ENCODE results near the gene TRIP11.

TRIP11 gene

DNA sequence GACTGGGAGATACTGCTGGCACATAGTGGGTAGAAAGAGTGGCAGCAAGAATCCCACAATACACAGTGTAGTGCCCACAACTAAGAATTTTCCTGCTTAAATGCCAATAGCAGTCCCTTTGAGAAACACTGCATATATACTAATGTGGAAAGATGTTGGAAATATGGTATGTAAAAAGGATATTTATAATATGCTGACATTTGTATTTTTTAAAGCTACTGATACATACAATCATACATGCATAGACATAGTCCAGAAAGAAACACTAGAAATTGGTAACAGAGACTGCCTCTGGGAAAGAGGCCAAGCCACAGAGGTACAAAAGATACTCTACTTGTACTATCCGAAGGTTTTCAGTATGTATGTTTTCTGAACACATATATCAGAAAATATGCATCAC is 30.3 kb downstream of the TRIP11 start:
- no peak for DNase-seq

DNA sequence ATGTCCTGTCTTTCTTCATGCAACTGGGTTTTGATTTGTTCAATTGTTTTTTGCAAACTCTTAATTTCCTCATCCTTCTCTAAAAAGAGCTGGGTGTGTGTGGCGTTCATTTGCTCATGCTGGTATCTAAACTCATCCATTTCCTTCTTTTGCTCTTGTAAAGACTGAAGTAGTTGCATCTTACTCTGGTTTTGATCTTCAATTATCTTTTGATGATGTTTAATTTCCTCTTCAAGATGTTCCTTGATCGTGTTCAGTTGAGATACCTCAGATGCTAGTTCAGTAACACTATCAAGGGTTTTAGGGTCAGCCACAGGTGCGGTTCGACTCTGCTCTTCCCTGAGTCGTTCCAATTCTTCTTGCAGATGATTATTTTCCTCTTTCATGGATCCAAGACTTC is 34.8 kb downstream of the TRIP11 start:
- no peak for DNase-seq

DNA sequence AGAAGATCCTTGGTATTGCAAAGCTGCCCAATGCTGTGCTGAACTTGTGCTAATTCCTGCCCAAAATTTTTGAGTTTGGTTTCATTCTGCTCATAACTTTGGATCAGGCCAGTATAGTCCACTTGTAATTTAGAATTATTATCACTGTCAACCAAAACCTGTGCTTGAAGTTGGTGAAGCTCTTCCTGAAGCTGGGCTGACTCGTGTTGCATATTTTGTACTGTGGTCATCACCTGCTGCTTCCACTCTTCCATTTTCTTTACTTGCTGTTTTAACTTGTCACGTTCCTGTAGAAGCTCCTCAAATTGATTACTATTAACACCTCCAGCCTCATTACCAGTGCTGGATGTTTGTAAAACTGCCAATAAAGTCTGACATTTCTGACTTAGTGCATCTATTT is 35.8 kb downstream of the TRIP11 start:
- DNase-seq: no peak

DNA sequence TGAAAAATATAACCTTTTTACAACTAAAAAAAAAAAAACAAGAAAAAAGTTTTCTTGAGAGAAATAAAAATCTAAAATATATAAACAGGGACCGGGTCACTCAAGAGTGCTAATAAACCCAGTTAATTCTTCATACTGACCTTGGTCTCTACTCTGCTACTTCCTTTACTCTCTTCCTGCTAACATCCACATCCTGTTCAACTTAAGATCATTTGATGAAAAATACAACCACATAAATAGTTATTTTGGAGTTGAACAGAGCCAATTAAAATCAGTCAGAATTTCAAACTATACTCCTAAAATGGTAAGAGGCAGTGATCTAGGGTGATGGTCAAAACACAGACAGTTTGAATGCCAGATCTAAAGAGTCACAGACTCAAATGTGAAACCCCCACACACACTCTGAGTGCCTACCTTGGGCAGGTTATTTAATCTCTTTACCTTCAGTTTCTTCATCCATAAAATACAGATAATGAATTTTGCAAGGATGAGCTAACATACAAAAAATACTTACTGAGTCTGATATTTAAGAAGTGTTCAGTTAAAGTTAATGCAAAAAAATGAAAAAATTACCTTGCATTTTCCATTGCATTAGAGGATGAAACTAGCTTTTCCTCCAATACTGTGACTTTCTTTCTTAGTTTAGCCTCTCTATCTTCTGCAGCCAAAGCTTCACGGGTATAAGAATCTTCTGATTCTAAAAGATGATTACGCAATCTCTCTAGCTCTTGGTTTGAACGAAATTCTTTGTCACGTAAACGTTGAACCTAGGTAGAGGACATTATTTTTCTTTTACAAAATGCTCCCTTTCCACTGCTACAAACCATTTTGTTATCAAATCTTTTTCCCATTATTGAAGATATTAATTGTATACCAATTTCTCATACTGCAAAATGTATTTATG is 40.9 kb downstream of the TRIP11 start:
- no peak for DNase-seq

DNA sequence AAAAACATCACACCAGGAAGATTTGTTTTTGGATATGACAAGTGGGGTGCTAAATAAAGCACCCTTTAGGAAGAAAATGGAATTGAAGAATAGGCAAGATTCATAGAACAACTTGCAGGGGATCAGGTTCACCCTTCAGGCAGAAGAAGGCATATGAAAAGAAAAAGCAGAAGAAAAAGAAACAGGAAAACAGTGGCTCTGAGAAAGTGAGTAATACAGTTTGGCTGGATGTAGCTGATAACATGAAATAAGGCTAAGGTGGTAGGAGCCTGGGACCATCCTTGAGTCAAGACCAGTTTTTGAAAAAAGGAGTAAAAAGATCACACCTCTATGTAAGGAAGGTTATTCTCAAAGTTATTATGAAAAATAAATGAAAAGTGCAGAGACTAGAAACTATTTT is 42.4 kb downstream of the TRIP11 start:
- no peak for DNase-seq

DNA sequence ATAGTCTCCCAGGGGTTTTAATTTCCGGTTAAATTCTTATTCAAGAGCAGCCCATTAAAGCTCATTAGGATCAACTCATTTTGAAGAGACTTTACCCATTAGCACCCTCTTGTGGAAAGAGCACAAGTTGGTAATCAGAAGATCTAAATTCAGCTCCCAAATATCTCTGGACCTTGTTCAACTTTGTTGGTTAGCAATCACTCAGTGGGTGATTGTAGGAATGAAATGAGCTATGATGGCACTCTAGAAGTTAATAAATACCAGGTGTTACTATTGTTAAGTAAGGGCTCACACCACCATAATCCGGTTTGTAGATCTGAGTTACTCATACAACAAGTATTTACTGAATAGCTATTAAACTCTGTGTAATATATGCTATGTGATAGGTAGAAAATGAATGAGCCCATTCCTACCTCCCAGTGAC is 42.9 kb downstream of the TRIP11 start:
- DNase-seq: peak; percentile 47

DNA sequence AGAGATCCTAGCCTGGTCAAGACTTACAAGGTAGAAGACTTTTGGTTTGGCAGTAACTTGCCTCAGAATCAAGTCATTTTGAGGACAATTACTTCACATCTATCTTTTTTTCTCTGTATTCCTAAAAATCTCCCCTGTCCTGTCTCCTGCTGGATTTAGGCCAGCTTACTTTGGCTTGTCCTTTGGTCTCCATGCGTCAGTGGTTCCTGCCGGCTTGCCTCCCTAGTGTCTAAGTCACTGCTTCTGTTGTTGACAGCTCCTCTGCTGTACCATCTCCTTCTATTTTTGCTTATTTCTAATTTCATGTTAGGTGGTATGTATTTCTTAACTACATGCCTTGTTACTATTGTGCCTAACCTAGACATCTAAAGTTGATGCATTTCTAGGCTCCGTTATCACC is 52.7 kb downstream of the TRIP11 start:
- DNase-seq: no peak

DNA sequence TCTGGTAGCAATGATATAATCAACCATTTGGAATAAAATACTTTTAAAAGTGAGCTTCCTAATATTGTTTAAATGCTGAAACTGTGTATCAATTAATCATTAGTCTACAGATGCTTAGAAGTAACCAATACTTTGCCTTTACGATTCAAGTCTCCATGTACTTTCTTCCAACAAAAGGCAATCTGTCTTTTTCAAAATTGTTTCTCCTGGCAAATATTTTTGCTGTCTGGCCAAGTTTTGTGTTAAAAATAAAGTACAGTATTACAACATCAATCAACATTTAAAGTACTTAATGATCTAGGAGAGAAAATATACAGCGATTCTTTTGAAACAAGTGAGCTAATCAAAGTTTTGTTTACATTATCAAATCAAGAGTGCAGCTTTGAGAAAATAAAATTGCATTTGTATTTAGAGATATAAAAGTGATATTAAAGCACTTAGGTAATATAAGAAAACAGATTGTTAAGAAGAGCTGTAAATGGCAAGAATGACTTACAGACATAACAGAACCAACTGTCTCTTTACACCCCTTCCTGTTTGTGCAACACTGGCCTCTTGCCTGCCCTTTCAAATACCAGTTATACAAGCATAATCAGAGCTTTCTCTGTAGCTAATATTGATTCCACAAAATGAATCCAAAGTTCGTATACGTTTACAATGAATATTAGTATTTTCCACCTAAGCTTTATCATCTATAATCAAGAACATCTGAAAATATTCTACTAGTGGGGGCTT is 54.2 kb downstream of the TRIP11 start:
- DNase-seq: no peak

DNA sequence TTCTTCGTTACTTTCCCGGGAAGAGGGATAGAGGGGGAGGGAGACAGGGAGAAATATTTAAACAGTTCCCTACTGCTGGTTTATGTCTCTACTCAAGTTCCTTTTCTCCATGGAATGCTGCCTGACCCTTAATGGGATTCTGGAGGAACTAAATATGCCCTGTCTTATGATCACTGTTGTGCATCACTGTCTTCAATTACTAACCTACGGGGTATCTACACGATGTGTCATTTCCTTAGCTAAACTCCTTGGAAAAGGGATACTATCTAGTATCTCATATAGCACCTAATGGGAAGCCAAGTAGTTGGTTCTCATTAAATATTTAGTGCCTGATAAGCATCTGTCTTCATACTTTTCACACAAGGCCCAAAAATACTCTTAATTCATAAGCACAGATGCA is 54.9 kb downstream of the TRIP11 start:
- DNase-seq: no peak

DNA sequence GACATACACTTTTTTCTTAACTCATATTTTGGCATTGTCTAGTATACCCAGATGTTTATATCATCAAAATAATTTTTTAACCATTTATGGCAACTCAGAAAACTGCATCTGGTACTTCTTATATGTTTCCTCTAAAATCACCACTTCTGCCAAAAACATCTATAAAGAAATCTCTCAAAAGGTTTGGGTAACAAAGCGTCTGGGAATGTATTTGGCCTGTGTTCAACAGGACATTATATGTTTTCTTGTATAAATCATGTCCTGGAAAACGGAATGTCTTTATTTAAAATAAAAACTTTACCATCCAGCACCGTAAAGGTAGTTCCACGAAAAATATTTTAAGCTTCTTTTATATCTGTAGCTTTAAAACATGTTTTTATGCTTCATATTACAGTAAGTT is 56.3 kb downstream of the TRIP11 start:
- no peak for DNase-seq

DNA sequence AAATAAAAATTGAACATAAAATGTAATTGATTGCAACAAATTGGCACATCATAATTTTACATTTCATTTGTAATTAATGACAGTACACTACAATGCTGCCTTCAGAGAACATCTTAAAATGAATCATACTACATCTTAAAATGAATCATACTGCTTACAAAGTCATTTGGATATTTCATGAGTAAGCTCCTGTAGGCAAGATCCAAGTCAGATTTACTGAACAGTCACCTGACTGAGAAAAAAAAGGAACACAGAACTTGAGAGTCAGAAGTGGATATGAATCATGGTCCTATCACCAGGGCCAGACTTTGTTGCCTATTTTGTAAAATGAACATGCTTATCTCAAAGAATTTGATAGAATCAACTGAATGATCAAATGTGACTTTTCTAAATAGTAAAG is 59.7 kb downstream of the TRIP11 start:
- DNase-seq: no peak

DNA sequence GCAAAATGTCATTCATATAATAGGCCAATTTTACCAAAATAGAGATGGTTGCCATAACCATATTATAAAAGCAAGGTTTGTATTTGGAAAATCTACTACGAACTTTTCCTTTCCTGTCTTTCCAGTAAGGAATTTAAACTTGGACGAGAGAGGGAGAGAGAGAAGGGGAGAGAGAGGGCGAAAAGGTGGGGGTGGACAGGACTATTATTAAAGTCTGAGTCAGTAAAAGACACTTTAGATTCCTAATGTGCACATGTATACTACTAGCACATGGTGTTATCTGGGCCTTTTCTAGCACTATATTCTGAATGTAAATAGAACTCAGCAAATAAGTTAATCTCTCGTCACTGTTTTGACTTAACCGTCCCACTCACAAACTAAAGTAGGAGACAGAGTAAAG is 62.0 kb downstream of the TRIP11 start:
- DNase-seq: no peak

DNA sequence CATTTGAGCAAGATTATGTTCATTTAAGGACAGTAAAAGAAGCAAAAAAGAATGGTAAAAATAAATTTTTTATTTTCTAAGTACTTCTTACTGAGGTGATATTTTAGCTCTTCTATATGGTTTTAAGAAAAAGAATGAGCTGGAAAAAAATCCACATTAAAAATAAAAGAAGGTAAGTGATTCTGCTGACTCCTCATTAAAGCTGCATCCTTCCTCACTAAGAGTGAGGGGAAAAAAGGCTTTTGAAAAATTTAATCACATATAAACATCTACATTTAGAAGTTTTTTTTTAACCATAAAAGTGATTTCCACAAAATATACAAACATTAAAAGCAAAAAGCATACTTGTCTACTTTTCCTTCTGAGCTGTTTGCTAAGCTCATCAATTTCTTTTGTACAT is 64.1 kb downstream of the TRIP11 start:
- no peak for DNase-seq

DNA sequence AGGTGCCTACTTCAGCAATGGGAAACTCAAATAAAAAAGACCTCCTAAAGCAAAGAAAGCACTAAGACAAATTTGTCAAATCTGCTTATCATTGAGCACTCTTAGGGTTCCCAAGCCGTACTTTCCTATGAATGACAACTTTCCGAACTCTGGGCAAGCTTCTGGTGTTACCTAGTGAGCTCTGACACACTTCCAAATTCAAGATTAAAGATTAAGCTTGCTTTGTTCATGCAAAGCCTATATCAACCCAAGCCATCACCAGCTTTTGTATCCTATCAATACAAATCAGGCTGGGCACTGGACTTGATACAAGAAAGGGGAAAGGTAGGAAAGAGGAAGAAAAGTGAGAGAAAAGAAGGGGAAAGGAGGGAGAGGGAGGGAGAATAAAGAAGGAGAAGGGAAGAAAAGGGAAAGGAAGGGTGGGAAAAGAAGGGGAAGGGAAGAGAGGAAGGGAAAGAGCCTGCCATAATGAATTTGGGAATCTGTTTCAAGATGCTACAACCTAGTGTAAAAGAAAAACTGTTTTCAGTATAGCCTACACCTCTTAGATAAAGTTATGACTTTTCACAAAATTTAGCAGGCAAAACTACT is 68.6 kb downstream of the TRIP11 start:
- DNase-seq: no peak

DNA sequence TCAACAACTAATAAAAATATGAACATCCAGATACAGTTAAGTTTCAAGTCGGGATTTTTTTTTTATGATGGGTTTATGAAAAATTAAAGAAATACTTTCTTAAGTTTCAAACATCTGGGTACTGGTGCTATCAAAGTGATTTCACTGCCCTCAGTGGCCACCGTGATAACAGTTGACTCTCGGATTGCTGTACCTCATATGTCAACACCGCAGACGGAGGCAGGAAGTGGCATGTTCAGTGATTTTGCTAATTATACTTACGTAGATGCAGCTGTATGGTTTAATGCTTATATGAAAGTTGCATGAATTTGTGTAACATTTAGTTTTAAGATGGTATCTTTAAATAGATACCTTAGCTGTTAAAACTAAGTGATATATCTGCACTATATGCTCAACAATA is 71.6 kb downstream of the TRIP11 start:
- no peak for DNase-seq

DNA sequence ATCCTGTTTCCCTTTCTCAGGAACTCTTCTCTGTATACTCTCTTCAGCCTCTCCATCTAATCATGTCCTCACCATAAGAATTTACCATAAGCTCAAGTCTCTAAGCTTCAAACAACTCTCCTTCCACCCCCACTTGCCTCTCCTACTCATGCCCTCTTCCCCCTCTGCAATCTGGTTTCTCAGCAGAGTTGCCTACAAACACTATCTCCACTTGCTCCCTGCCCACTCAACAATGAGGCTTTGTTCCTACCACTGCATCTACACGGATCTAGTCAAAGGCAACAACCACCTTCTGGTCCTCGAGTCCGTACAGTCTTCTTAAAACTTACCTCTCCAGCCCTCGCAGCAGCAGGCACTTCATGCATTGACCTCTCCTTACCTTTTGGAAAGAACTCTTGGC is 75.1 kb downstream of the TRIP11 start:
- no peak for DNase-seq

DNA sequence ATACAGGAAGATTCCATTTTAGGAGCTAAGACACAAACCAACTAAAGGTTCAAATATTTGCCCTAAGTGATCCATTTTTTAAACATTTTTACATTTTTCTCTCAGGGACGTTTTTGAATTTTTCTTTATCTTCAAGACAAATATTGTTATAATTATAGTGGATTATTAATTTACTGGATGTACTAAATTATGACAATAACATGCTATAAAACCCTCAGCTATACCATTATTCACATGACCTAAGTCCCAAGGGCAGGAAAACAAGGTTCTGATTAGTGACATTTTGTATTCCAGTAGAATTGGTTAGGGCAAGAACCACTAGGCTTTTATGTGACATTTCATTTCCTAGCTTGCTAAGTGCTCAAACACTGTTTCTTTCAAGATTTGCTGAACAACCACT is 75.8 kb downstream of the TRIP11 start:
- DNase-seq: no peak

DNA sequence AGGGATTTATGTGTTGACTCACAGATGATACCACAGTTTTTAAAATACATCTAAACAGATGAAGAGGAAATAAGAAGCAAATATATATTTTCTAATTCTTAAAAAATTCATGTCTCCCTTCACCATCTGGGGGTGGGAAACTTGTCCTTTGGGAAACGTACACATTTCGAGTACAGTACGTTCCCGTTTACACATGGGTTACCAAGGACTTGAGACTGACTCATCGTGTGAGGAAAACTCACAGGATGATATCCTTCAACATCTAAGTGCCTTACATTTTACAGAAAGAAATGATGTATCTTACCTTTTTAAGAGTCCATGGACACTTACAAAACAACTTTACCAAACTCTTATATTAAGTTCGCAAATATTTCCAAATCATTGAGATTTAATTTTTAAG is 76.4 kb downstream of the TRIP11 start:
- DNase-seq: no peak

DNA sequence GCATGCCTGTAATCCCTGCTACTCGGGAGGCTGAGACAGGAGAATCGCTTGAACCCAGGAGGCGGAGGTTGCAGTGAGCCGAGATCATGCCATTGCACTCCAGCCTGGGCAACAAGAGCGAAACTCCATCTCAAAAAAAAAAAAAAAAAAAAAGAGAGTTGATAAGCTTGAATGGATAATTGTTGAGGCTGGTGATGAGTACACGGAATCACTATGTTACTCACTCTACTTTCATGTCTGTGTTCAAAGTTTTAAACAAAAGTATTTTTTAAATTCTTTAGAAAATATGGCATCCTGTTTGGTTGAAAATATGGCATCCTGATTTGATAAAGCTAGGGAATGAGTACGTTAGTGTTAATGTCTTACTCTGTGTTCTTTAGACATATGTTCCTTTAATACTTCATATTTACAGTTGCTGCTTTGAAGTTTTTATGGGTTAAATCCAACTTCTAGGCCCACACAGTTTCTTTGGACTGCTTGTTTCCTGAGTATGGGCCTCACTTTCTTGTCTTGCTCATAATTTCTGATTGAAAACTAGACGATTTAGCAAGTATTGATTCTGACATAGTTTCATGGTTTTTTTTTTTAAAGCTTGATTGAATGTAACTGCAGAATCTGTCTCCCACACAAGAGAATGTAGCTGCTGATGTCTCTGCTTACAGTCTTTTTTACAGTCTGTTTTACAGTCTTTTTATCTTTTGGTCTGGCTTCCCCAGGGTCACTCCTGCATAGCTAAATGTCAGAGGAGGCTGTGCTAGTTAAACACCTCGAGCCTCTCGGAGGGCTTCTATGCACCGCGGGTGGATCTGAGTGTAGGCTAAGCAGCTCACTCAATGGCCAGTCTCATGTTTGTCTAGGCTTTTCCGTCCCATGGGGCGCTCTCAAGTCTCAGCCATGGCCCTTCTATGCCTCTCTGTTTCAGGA is 78.3 kb downstream of the TRIP11 start:
- DNase-seq: no peak

DNA sequence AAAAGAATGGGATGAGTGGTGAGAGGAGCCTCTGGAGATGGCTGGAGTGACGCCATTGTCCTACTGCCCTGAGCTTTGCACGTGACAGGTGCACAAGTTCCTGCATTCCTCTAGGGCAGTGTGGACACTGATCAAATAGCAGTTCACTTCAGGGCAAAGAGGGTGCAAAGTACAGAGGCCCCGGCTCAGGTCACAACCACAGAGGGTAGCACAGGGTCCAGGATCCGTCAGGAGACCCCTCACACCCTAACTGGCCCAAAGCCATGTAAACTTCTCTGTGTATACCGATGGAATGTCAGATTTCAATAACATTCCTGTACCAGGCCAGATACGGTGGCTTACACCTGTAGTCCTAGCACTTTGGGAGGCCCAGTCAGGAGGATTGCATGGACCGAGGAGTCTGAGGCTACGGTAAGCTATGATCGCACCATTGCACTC is 82.0 kb downstream of the TRIP11 start:
- no peak for DNase-seq

DNA sequence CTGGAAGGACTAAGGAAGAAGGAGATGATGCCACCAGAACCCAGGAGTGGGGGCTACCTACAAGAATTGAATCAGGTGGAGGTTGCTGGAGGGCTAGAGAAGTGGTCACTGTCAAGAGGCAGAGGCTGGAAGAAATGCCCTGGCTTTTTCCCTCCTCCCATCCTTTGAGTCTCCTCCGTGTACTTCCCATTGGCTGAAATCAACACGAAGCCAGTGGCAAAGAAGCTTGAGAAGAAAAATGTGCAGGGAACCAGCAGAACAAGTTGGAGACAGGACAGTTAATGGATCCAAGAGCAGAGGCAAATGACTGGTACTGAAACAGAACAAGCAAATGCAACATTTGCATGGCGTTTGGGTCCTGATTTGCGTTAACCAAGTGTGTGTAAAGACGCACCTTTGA is 83.2 kb downstream of the TRIP11 start:
- no peak for DNase-seq

DNA sequence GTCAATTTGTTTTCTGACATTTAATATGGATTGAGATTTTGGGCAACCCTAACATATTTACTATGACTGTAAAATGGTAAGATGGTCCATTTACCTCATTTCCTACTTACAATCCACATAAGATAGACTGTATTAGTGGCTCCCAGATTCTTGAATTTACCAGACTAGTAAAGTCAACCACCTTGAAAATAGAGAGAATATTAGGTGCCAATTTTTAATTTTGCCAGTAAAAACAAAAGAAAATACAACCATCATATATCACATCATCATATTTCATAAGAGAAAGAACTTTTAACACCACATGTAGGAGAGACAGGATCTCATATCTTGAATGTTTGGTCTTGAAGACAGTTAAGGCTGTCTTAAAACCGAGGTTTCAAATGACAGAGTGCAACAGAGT is 84.7 kb downstream of the TRIP11 start:
- DNase-seq: no peak
